Measurements from ENCODE around the gene BMAL2.

The BMAL2 gene

DNA sequence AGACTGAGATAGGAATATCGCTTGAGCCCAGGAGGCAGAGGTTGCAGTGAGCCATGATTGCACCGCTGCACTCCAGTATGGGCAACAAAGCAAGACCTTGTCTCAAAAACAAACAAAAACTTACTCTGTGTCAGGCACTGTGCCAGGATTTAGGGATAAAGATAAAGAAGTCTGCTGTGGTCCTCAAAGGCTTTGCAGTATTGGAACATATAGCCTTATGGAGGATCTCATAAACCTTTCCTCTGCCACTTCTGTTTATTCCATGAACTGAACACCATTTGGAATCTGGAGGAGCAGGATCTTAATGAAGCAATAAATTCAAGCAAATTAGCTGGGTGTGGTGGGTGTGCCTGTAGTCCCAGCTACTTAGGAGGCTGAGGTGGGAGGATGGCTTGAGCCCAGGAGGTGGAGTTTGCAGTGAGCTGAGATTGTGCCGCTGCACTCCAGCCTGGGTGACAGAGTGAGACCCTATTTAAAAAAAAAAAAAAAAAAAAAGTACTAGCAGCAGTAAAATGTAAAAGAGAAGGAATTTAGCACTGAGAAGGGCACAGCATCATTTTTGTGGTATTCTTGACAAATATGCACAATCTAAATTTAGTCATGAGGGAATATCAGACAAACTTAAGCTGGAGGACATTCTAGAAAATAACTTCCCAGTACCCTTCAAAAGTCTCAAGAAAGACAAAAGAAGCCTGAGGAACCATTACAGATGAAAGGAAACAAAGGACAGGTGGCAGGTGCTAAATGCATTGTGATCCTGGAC is 27.1 kb downstream of the BMAL2 start:
- Mint-ChIP-seq H3K4me1 (no peaks in the 10 kb centered on the region), H3K4me3 (no peak overlapping the region), H3K36me3 (no peaks in the 10 kb centered on the region), H3K9me3 (peaks cover 3% of the 10 kb centered on the region), H3K27me3 (no peaks in the 10 kb centered on the region), H3K27ac (no peak overlapping the region)
- DNase-seq (ENCODE audit: low spot score in 2 of 2) (no peak), ATAC-seq (ENCODE audit: low read depth) (no peak)

DNA sequence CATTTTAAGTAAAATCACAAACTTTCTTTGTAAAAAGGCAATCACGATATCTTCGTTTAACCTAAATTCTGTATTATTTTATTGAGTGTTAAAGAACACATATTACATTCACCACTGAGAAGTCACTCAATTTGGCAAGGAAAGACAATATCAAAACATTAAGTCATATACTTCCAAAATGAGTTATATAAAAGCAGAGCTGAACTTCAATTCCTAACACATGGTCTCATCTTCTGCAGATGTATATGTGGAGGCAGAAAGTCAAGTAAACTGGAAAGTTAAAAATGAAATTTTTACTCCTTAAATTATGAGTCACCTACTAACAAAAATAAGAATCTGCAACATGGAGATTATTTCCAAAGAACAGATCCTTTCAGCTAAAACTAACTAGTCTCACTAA is 28.7 kb downstream of the BMAL2 start:
- Mint-ChIP-seq H3K27ac (no peak overlapping the region), H3K9me3 (peaks cover 3% of the 10 kb centered on the region), H3K4me1 (no peaks in the 10 kb centered on the region), H3K27me3 (no peaks in the 10 kb centered on the region), H3K4me3 (no peak overlapping the region), H3K36me3 (no peaks in the 10 kb centered on the region)
- ATAC-seq (ENCODE audit: low read depth) = no peak
- DNase-seq (ENCODE audit: low spot score in 2 of 2) = no peak

DNA sequence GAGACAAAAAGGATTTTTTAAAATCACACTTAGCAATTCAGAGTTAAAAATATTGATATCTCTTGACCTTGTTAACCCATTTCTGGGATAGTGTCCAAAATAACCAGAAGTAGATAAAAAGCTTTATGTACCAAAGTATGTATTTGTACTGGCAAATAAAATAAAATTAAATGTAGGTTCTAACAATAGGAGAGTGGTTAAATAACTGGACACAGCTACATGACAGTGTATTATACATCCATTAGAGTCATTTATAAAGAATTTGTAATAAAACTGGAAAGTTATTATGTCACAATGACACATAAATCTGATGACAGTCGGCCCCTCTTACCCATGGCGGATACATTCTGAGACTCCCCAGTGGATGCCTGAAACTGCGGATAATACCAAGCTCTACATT is 34.0 kb downstream of the BMAL2 start:
- Mint-ChIP-seq H3K36me3 (no peaks in the 10 kb centered on the region), H3K9me3 (peaks cover 3% of the 10 kb centered on the region), H3K4me1 (no peaks in the 10 kb centered on the region), H3K27ac (no peak overlapping the region), H3K27me3 (peaks cover 1% of the 10 kb centered on the region), H3K4me3 (no peak overlapping the region)
- ATAC-seq (ENCODE audit: low read depth) = no peak
- no peak for DNase-seq (ENCODE audit: low spot score in 2 of 2)

DNA sequence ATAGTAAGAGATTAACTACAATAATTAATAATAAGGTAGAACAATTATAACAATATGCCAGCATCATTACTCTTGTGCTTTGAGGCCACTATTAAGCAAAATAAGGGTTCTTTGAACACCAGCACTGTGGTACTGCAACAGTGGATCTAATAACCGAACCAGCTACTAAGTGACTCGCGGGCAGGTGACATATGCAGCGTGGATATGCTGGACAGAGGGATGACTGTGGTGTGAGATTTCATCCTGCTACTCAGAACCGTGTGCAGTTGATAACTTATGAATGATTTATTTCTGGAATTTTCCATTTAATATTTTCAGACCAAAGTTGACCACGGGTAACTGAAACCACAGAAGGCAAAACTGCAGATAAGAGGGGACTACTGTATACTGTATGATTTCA is 34.4 kb downstream of the BMAL2 start:
- Mint-ChIP-seq H3K4me3 (no peak overlapping the region), H3K4me1 (no peaks in the 10 kb centered on the region), H3K27me3 (peaks cover 1% of the 10 kb centered on the region), H3K36me3 (no peaks in the 10 kb centered on the region), H3K9me3 (peaks cover 3% of the 10 kb centered on the region), H3K27ac (no peak overlapping the region)
- DNase-seq (ENCODE audit: low spot score in 2 of 2) (no peak), ATAC-seq (ENCODE audit: low read depth) (no peak)

DNA sequence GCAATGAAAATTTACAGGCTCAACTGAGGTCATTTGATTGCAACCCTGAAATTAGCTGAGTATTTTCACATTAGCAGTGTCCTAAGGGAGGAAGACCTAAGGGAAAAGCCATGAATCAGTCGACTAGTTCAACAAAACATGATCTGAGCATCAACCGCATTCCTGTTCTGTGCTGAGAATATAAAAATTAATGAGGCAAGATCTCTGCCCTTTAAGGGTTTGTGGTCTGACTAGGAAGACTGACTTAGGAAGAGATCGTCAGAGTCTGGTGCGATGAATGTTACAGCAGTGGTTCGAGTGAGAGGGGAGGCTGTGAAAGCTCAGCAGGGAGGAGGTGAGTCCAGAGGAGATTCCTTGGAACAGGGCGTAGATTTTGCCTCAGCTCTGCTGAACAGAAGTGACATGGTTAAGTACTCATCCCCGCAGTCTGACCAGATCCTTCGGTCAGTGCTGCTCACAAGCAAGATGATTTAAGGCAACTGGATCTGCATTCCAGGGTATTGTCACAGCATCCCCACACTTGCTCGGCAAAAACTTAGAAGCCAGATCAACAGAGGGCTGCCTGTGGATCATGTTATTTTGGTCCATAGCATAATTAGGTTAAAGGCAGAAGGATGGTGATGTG is 49.6 kb downstream of the BMAL2 start:
- ATAC-seq (ENCODE audit: low read depth) (no peak), DNase-seq (ENCODE audit: low spot score in 2 of 2) (no peak)
- no peaks in the 10 kb centered on the region for H3K27me3 Mint-ChIP-seq
- no peak overlapping the region for H3K27ac Mint-ChIP-seq
- no peaks in the 10 kb centered on the region for H3K9me3 Mint-ChIP-seq
- peaks cover 2% of the 10 kb centered on the region for H3K4me1 Mint-ChIP-seq
- no peaks in the 10 kb centered on the region for H3K36me3 Mint-ChIP-seq
- H3K4me3 Mint-ChIP-seq = no peak overlapping the region

All from memory B cell (primary cell).